NT2/D1 (cell line): Measurements from ENCODE around the gene PTPRN2.

ENCODE experiments used
- YY1 ChIP-seq: IDR thresholded peaks from 2 replicates; pipeline ENCODE4 v1.6.1; 2011; ENCODE audit not compliant: insufficient read length, insufficient read depth
- ZNF274 ChIP-seq: IDR thresholded peaks from 2 replicates; pipeline ENCODE4 v1.6.1; 2011; ENCODE audit warnings: mild to moderate bottlenecking, low read depth, low read length

DNA sequence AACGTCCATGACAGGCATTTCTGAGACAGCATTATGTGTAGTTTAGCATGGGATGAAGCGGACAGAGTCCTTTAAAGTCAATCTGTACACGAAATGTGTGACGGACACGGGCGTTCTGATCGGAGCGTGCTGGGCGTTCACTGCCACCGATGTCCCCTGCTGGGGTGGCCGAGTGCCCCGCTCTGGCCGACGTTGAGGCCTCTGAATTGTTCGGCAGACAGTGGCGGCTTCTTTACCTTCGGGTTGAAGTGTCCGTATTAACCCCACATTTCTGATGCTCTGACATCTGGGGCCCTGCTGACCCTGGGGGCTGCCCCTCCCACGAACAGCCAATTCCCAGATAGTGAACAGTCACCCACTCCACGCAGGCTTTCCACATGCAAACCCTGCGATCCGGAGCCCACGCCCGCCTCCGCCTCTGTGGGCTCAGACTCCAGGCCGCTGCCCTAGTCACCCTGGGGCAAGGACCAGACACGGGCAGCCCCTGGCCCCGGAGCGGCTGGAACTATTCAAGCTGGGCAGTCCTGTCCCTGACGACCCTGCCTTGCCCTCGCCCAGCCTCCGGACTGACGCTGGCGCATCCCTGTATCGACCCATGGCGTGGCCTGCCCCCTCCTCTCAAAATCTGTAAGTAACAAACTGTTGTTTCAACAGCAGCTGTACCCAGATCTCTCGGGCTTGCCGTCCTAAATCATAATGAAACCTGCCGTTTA lies 445.7 kb downstream of the PTPRN2 start:
- TF ChIP-seq YY1 = no peak
- TF ChIP-seq ZNF274 = no peak
